HG02642 (cell line): ENCODE measurements around the gene SERTAD2.

Experiments
- ATAC-seq: cut with Tn5 transposase; IDR thresholded peaks from one replicate; pipeline ENCODE4 v1.9.1; 2021; ENCODE audit warnings: mild to moderate bottlenecking; ENCODE audit not compliant: unreplicated experiment, poor library complexity

Gene SERTAD2

GRCh38 chr2:64615192-64615763 lies 38.4 kb downstream of the SERTAD2 start:
- ATAC-seq: no peak

- no peak for ATAC-seq
Observed at GRCh38 chr2:64613276-64613675, 40.4 kb downstream of the SERTAD2 start.

GRCh38 chr2:64612575-64613195 lies 41.0 kb downstream of the SERTAD2 start:
- ATAC-seq: no peak

- ATAC-seq: no peak
Observed at GRCh38 chr2:64610316-64610855, 43.3 kb downstream of the SERTAD2 start.

- ATAC-seq: no peak
Observed at GRCh38 chr2:64609942-64610281, 43.8 kb downstream of the SERTAD2 start.

- peak; percentile 43 for ATAC-seq
Observed at GRCh38 chr2:64609227-64609941, 44.3 kb downstream of the SERTAD2 start.

- no peak for ATAC-seq
Observed at GRCh38 chr2:64608867-64609226, 44.9 kb downstream of the SERTAD2 start.

GRCh38 chr2:64607381-64608304 lies 46.1 kb downstream of the SERTAD2 start:
- no peak for ATAC-seq

- peak; percentile 86 for ATAC-seq
Observed at GRCh38 chr2:64606479-64607363, 47.0 kb downstream of the SERTAD2 start.

GRCh38 chr2:64605991-64606478 lies 47.7 kb downstream of the SERTAD2 start:
- ATAC-seq: no peak

GRCh38 chr2:64605026-64605471 lies 48.7 kb downstream of the SERTAD2 start:
- ATAC-seq: no peak

- ATAC-seq: no peak
Observed at GRCh38 chr2:64604155-64604554, 49.6 kb downstream of the SERTAD2 start.

GRCh38 chr2:64602436-64602835 lies 51.3 kb downstream of the SERTAD2 start:
- no peak for ATAC-seq

GRCh38 chr2:64601785-64602391 lies 51.8 kb downstream of the SERTAD2 start:
- no peak for ATAC-seq

- ATAC-seq: no peak
Observed at GRCh38 chr2:64601034-64601754, 52.5 kb downstream of the SERTAD2 start.

- ATAC-seq: no peak
Observed at GRCh38 chr2:64599469-64599868, 54.2 kb downstream of the SERTAD2 start.

GRCh38 chr2:64598226-64598625 lies 55.5 kb downstream of the SERTAD2 start:
- ATAC-seq: no peak

- no peak for ATAC-seq
Observed at GRCh38 chr2:64595397-64596176, 58.1 kb downstream of the SERTAD2 start.
